GM12892 (cell line): ENCODE results near the gene EPHX1.

Experiments
- POLR2A ChIP-seq: IDR thresholded peaks from 2 replicates; pipeline ENCODE4 v1.6.1; 2011; ENCODE audit warnings: low read depth, low read length, control low read depth
- POLR2AphosphoS5 ChIP-seq: IDR thresholded peaks from 2 replicates; pipeline ENCODE4 v1.6.1; 2011; ENCODE audit warnings: low read depth, low read length, control low read depth
- TAF1 ChIP-seq: IDR thresholded peaks from 2 replicates; pipeline ENCODE4 v1.6.1; 2011; ENCODE audit warnings: low read depth, mild to moderate bottlenecking, control low read depth, low read length, borderline replicate concordance

DNA sequence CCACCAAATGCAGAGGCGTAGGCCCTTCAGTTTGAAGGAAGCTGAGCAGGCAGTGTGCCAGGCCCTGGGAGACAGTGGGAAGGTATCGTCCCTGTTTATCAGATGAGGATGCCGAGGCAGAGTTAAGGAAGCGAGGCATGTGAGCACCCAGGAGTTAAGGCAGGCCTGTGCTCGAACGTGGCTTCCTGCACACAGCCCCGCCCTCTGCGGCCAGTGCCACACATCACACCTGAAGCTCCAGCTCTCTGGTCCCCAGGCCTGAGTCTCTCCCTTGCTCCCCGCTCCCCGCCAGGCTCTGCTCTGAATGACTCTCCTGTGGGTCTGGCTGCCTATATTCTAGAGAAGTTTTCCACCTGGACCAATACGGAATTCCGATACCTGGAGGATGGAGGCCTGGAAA, 32.1 kb downstream of the EPHX1 start:
- TF ChIP-seq POLR2A, result 0 out of 2 replicates have a peak, but pooled peaks have one; percentile 15
- TF ChIP-seq TAF1, result no peak
- no peak for TF ChIP-seq POLR2AphosphoS5
